Activated CD8-positive, alpha-beta memory T cell treated with anti-CD3 and anti-CD28 coated beads, Interleukin-2, amount 10 ng/mL, durations not matched to agents 7 days and 5 days (primary cell): ENCODE measurements around the gene STRN4. TPM values are rescaled to one million over a fixed set of nuclear protein-coding genes. Genes with fewer than 3 reads are reported as not detected.

Experiments used
- ATAC-seq: fragments of 150-1000 bp; cut with Tn5 transposase; one replicate; pipeline ENCODE4 v1.10.0; 2021; ENCODE audit warnings: moderate library complexity
- CTCF ChIA-PET: fragments of 350-600 bp; sonication (Branson Sonifier 250); formaldehyde crosslinking; loops from one replicate; lab custom pipeline; 2021; ENCODE audit warnings: antibody characterized with exemption; lab: Charles Lee
- DNase-seq: peaks from one replicate; pipeline ENCODE4 v3.0.0-alpha.2; 2020
- H3K27ac Mint-ChIP-seq: one replicate; pipeline ENCODE4 v1.8.0; 2021; ENCODE audit warnings: mild to moderate bottlenecking, mixed read lengths
- H3K27me3 Mint-ChIP-seq: one replicate; pipeline ENCODE4 v1.8.0; 2021; ENCODE audit warnings: mixed read lengths
- H3K36me3 Mint-ChIP-seq: one replicate; pipeline ENCODE4 v1.8.0; 2021; ENCODE audit warnings: mild to moderate bottlenecking, mixed read lengths
- H3K4me1 Mint-ChIP-seq: one replicate; pipeline ENCODE4 v1.8.0; 2021; ENCODE audit warnings: mixed read lengths
- H3K4me3 Mint-ChIP-seq: one replicate; pipeline ENCODE4 v1.8.0; 2021; ENCODE audit warnings: mild to moderate bottlenecking, moderate library complexity, mixed read lengths
- H3K9me3 Mint-ChIP-seq: one replicate; pipeline ENCODE4 v1.8.0; 2022; ENCODE audit warnings: low read depth, mixed read lengths
- total RNA-seq, 2 experiments: library from RNA; stranded (reverse); gene quantifications; one replicate each; pipeline ENCODE4 v1.2.3, GENCODE V29; 2021

The STRN4 gene
- total RNA-seq, 2 experiments from 2014 or later: 93.0 to 95.8 TPM

DNA sequence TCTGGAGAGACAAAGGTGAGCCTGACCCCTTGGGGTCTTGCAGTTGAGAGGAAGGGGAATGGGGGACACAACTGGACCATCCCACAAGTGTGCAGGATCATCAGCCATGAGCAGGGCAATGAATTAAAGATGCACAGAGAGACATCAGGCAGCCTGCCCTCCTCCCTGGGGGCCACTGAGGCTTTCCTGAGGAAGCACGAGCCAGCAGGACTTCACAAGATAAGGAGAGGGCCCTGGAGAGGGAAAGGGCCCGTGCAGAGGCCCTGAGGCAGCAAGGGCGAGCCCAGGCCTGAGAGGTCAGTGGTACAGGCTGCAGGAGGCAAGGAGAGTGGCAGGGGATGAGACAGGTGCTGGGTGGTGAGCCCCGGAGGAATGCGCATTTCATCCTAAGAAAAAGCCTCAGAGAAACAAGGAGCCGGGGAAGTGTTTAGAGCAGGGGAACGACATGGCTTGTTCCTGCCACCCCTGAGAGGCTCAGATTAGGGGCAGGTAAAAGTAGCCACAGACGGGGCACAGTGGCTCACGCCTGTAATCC is 20.3 kb downstream of the STRN4 start:
- H3K27me3 Mint-ChIP-seq: no peaks in the 10 kb centered on the region

GRCh38 chr19:46725036-46725820 is 21.0 kb downstream of the STRN4 start:
- CTCF ChIA-PET: interaction anchor here (1.5 to 1.6 kb wide), 2 partner anchors 18 to 21 kb away, joined by 3 to 5 read pairs; no protein-coding TSS in a partner anchor
- Mint-ChIP-seq H3K36me3 (peaks cover 26% of the 10 kb centered on the region), H3K4me3 (no peak overlapping the region), H3K27ac (no peak overlapping the region), H3K27me3 (no peaks in the 10 kb centered on the region), H3K4me1 (peaks cover 23% of the 10 kb centered on the region), H3K9me3 (no peaks in the 10 kb centered on the region)
- ATAC-seq (no peak), DNase-seq (no peak)

More for the DNA sequence above, 20.3 kb downstream of the STRN4 start:
- ATAC-seq (no peak), DNase-seq (no peak)
- Mint-ChIP-seq H3K27ac (no peak overlapping the region), H3K4me3 (no peak overlapping the region), H3K4me1 (peaks cover 24% of the 10 kb centered on the region), H3K9me3 (no peaks in the 10 kb centered on the region), H3K36me3 (peaks cover 24% of the 10 kb centered on the region)
- CTCF ChIA-PET: interaction anchor here (1.5 kb wide), 1 partner anchor 21 kb away, joined by 5 read pairs; no protein-coding TSS in a partner anchor

DNA sequence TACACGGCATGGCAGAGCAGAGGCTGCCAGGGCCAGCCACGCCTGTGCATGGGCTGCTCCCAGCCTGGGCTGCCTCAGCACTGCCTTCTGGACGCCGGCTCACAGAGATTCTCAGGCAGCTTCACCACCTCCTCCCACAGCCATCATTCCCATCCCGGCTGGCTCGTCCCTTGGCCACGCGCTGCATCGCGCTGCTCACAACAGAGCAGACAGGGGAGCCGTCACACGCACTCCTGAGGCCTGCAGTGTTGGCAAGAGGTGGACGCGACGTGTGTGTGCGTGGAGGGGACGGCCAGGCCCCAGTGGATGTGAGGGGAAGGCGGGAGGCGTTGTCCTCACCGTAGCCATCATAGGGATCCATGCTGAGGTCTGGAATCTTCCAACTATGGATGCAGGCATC is 21.8 kb downstream of the STRN4 start:
- no peak for DNase-seq
- no peak overlapping the region for H3K4me3 Mint-ChIP-seq
- ATAC-seq: no peak
- H3K4me1 Mint-ChIP-seq: peaks cover 25% of the 10 kb centered on the region
- CTCF ChIA-PET: interaction anchor here (1.5 to 2.5 kb wide), 3 partner anchors 12 to 20 kb away, joined by 3 to 8 read pairs (median 5); no protein-coding TSS in a partner anchor
- H3K27ac Mint-ChIP-seq: no peak overlapping the region
- no peaks in the 10 kb centered on the region for H3K9me3 Mint-ChIP-seq
- no peaks in the 10 kb centered on the region for H3K27me3 Mint-ChIP-seq
- peaks cover 29% of the 10 kb centered on the region for H3K36me3 Mint-ChIP-seq

- DNase-seq: no peak
- no peak overlapping the region for H3K4me3 Mint-ChIP-seq
- CTCF ChIA-PET: interaction anchor here (1.1 to 2.5 kb wide), 2 partner anchors 11 to 30 kb away, joined by 5 to 8 read pairs; no protein-coding TSS in a partner anchor
- H3K36me3 Mint-ChIP-seq: peaks cover 29% of the 10 kb centered on the region
- H3K4me1 Mint-ChIP-seq: peaks cover 29% of the 10 kb centered on the region
- no peaks in the 10 kb centered on the region for H3K9me3 Mint-ChIP-seq
- peak overlapping the region; percentile 56 for H3K27ac Mint-ChIP-seq
- ATAC-seq: no peak
- no peaks in the 10 kb centered on the region for H3K27me3 Mint-ChIP-seq
These were observed 22.8 kb downstream of the STRN4 start for GRCh38 chr19:46723471-46723870.

DNA sequence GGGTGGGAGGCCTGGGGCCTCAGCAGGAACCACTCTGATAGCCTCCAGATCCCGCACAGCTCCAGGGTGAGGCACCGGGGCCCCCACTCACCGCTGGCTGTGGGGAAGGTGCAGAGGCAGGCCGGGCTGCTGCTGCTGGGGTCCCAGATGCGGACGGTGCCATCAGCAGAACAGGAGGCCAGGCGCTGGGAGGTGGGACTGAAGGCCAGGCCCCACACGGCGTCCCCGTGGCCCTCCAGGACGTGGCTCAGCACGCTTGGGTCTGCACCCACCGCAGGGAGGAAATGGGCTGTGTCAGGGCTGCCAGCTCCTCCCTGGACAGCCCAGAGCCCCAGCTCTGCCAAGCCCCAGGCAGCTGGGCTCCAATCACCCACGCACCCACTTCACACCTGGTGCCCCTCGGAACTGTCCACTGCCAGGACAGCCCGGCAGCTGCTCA is 23.2 kb downstream of the STRN4 start:
- H3K36me3 Mint-ChIP-seq: peaks cover 30% of the 10 kb centered on the region
- ATAC-seq (no peak), DNase-seq (no peak)
- H3K27me3 Mint-ChIP-seq: no peaks in the 10 kb centered on the region
- no peaks in the 10 kb centered on the region for H3K9me3 Mint-ChIP-seq
- CTCF ChIA-PET: interaction anchor here (1.1 to 2.5 kb wide), 2 partner anchors 10 to 31 kb away, joined by 5 to 8 read pairs; no protein-coding TSS in a partner anchor
- no peak overlapping the region for H3K4me3 Mint-ChIP-seq
- peaks cover 34% of the 10 kb centered on the region for H3K4me1 Mint-ChIP-seq
- peak overlapping the region; percentile 56 for H3K27ac Mint-ChIP-seq

- peaks cover 38% of the 10 kb centered on the region for H3K4me1 Mint-ChIP-seq
- no peaks in the 10 kb centered on the region for H3K9me3 Mint-ChIP-seq
- no peaks in the 10 kb centered on the region for H3K27me3 Mint-ChIP-seq
- ATAC-seq (no peak), DNase-seq (no peak)
- H3K4me3 Mint-ChIP-seq: no peak overlapping the region
- peak overlapping the region; percentile 56 for H3K27ac Mint-ChIP-seq
- peaks cover 29% of the 10 kb centered on the region for H3K36me3 Mint-ChIP-seq
- CTCF ChIA-PET: interaction anchor here (2.5 kb wide), 1 partner anchor 10 kb away, joined by 8 read pairs; no protein-coding TSS in a partner anchor
These were observed 23.7 kb downstream of the STRN4 start for GRCh38 chr19:46722421-46723022.

DNA sequence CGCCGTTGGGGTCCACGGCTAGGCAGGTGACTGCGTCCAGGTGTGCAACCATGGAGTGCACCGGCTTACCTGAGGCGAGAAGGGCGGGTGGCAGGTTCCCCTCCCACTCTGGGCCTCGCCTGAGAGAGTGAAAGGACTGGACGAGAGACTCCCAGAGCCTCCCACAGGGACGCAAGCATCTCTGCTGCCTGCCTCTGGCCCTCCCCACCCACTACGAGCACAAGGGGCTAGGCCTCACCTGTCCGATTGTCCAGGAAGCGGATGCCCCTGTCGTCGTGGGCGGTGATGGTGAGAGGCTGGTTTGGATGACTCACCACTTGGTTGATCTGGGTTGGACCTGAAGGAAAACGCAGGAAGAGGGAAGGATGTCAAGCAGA is 24.3 kb downstream of the STRN4 start:
- ATAC-seq: no peak
- H3K4me3 Mint-ChIP-seq: no peak overlapping the region
- no peaks in the 10 kb centered on the region for H3K27me3 Mint-ChIP-seq
- peaks cover 28% of the 10 kb centered on the region for H3K36me3 Mint-ChIP-seq
- no peak for DNase-seq
- H3K27ac Mint-ChIP-seq: no peak overlapping the region
- H3K9me3 Mint-ChIP-seq: no peaks in the 10 kb centered on the region
- peaks cover 38% of the 10 kb centered on the region for H3K4me1 Mint-ChIP-seq
- CTCF ChIA-PET: interaction anchor here (2.5 kb wide), 1 partner anchor 9 kb away, joined by 8 read pairs; no protein-coding TSS in a partner anchor

- H3K27me3 Mint-ChIP-seq: no peaks in the 10 kb centered on the region
- H3K36me3 Mint-ChIP-seq: peaks cover 26% of the 10 kb centered on the region
- H3K9me3 Mint-ChIP-seq: no peaks in the 10 kb centered on the region
- DNase-seq (no peak), ATAC-seq (no peak)
- H3K4me3 Mint-ChIP-seq: no peak overlapping the region
- H3K4me1 Mint-ChIP-seq: peaks cover 38% of the 10 kb centered on the region
- no peak overlapping the region for H3K27ac Mint-ChIP-seq
- CTCF ChIA-PET: interaction anchor here (1.4 kb wide), 1 partner anchor 19 kb away, joined by 3 read pairs; no protein-coding TSS in a partner anchor
These were observed 24.8 kb downstream of the STRN4 start for GRCh38 chr19:46721269-46722003.

GRCh38 chr19:46720503-46721239 is 25.6 kb downstream of the STRN4 start:
- Mint-ChIP-seq H3K27ac (no peak overlapping the region), H3K36me3 (peaks cover 32% of the 10 kb centered on the region), H3K4me1 (peaks cover 38% of the 10 kb centered on the region), H3K9me3 (no peaks in the 10 kb centered on the region), H3K27me3 (no peaks in the 10 kb centered on the region), H3K4me3 (no peak overlapping the region)
- no peak for DNase-seq
- ATAC-seq: no peak
- CTCF ChIA-PET: interaction anchor here (0.8 to 1.4 kb wide), 2 partner anchors 8 to 19 kb away, joined by 3 to 5 read pairs; no protein-coding TSS in a partner anchor

DNA sequence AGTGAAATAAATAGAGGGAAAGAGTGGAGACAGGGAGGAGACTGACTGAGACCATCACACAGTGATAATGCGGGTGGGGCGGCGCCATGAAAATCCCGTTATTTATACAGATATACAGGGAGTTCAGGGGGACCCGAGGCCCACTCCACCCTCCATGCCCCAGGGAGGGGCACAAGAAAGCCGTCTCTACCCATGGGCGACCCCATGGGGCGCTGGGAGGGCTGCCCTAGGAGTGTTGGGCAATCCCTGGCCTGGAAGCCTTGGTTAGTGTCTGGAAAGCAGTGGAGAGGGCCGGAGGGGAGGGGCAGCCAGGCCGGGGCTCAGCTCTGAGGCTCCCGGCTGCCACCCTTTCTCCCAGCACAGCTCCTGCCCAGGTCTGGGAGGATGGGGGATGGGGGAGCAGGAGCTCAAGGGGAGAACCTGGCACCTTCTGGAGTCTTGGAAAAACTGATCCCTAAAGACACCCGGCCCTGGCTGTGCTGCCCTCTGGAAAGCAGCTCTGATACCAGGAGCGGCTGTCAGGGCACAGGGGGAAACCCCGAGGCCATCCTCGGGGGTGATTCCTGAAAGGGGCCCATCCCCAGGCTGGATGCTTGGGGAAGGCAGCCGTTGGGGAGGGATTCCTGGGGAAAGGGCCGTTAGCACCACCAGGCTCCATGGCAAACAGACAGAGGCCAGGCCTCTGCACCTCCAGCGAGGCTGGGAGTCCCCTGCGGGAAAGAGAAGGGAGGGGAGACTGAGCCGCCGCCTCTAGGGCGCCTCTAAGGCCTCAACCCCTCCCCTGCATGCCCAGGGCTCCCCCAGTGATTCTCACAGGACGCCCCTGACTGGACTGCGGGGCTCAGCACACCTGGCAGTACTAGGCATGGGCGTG is 26.4 kb downstream of the STRN4 start:
- Mint-ChIP-seq H3K4me1 (peaks cover 38% of the 10 kb centered on the region), H3K27ac (no peak overlapping the region), H3K27me3 (no peaks in the 10 kb centered on the region), H3K4me3 (no peak overlapping the region), H3K9me3 (no peaks in the 10 kb centered on the region), H3K36me3 (peaks cover 37% of the 10 kb centered on the region)
- CTCF ChIA-PET: interaction anchor here (0.8 to 2.1 kb wide), 4 partner anchors 9 to 58 kb away, joined by 3 to 13 read pairs (median 6); partner anchors contain the start of gene DACT3
- no peak for ATAC-seq
- no peak for DNase-seq

DNA sequence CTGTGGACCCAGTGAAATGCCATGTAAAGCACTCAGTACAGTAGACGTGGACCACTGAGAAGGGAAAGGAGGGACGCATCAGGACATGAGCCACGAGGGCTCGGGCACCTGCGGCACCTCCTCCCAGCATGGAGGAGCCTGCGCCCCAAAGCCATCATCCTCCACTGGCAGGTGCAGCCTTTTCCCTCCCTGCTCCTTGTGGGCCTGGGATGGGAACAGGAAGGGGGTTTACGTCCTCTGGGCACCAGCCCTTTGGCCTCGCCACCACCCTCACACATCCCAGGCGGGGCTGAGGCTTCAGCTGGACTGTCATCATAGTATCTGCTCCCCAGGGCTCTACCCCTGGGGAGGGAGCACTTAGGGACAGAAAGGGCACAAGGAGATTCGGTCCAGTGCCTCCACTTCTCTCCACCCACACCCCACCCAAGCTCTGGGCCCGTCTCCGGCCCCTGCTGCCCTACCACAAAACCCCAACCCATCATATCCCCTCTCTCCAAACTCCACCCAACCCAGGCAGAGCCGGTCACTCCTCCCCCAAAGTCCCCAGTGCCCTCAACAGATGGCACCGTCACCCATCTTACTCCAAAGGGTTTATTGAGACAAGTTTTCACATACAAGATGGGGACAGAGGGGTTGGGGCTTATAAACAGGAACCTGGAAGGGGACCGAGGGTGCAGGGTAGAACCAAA is 27.2 kb downstream of the STRN4 start:
- no peak for ATAC-seq
- Mint-ChIP-seq H3K27ac (peak overlapping the region; percentile 96), H3K4me3 (no peak overlapping the region), H3K27me3 (no peaks in the 10 kb centered on the region), H3K36me3 (peaks cover 34% of the 10 kb centered on the region), H3K4me1 (peaks cover 38% of the 10 kb centered on the region), H3K9me3 (no peaks in the 10 kb centered on the region)
- no peak for DNase-seq
- CTCF ChIA-PET: interaction anchor here (0.8 to 2.1 kb wide), 7 partner anchors 10 to 203 kb away, joined by 3 to 13 read pairs (median 4); partner anchors contain the start of gene DACT3
